GM10266 (cell line): ENCODE data around the gene ADD2.

Experiments used
- DNase-seq: peaks from one replicate; pipeline ENCODE4 v3.0.0; 2012; ENCODE audit errors: extremely low spot score
- TF ChIP-seq, protein P1 (sequence below): IDR thresholded peaks from 2 replicates; pipeline ENCODE4 v1.5.1; 2012; ENCODE audit warnings: mild to moderate bottlenecking, low read depth; ENCODE audit not compliant: control insufficient read depth, insufficient read depth; ENCODE audit errors: missing control alignments

ADD2 gene

DNA sequence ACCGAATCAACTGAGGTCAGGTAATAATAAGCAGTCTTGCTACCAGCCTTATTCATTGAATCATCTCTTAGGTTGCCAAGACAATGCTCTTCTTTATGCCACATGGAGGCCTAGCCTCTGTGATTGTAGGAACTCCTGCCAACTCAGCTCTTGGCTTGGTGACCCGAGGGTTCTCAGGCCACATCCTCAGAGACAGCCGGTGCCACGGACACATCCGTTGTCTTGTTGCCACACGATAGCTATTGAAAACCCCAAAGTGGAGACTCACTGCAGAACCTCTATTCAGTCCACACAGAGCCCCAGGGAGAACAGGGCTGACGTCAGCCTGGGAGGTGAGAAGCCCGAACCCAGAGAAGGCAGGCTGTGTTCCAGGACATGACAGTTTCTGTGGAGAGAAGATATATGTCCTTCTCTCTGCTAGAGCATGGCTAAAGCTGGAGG, 160.9 kb downstream of the ADD2 start:
- DNase-seq: no peak

More for the DNA sequence above, 160.9 kb downstream of the ADD2 start:
- TF ChIP-seq, protein P1, sequence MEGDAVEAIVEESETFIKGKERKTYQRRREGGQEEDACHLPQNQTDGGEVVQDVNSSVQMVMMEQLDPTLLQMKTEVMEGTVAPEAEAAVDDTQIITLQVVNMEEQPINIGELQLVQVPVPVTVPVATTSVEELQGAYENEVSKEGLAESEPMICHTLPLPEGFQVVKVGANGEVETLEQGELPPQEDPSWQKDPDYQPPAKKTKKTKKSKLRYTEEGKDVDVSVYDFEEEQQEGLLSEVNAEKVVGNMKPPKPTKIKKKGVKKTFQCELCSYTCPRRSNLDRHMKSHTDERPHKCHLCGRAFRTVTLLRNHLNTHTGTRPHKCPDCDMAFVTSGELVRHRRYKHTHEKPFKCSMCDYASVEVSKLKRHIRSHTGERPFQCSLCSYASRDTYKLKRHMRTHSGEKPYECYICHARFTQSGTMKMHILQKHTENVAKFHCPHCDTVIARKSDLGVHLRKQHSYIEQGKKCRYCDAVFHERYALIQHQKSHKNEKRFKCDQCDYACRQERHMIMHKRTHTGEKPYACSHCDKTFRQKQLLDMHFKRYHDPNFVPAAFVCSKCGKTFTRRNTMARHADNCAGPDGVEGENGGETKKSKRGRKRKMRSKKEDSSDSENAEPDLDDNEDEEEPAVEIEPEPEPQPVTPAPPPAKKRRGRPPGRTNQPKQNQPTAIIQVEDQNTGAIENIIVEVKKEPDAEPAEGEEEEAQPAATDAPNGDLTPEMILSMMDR: no peak
